Ectodermal cell (in vitro differentiated cells): ENCODE measurements around the gene FSTL5.

Experiments
- H3K27ac ChIP-seq: 2 replicates; pipeline ENCODE4 v1.7.0; 2013; ENCODE audit warnings: mild to moderate bottlenecking, low read depth, low read length; ENCODE audit not compliant: insufficient read depth, poor library complexity, severe bottlenecking
- H3K27me3 ChIP-seq: 2 replicates; pipeline ENCODE4 v1.7.0; 2013; ENCODE audit warnings: mild to moderate bottlenecking, low read length; ENCODE audit not compliant: insufficient read depth, control insufficient read depth, poor library complexity, severe bottlenecking
- H3K36me3 ChIP-seq: one replicate; pipeline ENCODE4 v1.7.0; 2013; ENCODE audit warnings: low read length; ENCODE audit not compliant: control insufficient read depth, insufficient read depth
- H3K4me1 ChIP-seq: one replicate; pipeline ENCODE4 v1.7.0; 2013; ENCODE audit warnings: low read length; ENCODE audit not compliant: control insufficient read depth, insufficient read depth
- H3K4me3 ChIP-seq: 2 replicates; pipeline ENCODE4 v1.7.0; 2013; ENCODE audit warnings: low read depth, low read length, control low read depth; ENCODE audit not compliant: insufficient read depth
- H3K9me3 ChIP-seq: 2 replicates; pipeline ENCODE4 v1.7.0; 2013; ENCODE audit warnings: mild to moderate bottlenecking, low read length, moderate library complexity; ENCODE audit not compliant: control insufficient read depth
- WGBS, 2 experiments: methylation state at CpG; one replicate each; pipeline ENCODE4 v1.1.7; 2013; ENCODE audit warnings: missing lambda C conversion rate in 2 of 2; 5-methylcytosine and 5-hydroxymethylcytosine counted together

FSTL5 gene

GRCh38 chr4:161442921-161443320 lies 720.9 kb downstream of the FSTL5 start:
- H3K4me3 ChIP-seq = no peak overlapping the region
- H3K36me3 ChIP-seq = no peaks in the 10 kb centered on the region
- WGBS, 2 experiments = 88% methylated on average over 1 of the region's 1 CpG; no CpG with 5 or more reads in 1 of the 2 experiments
- no peak overlapping the region for H3K27ac ChIP-seq
- H3K9me3 ChIP-seq = no peaks in the 10 kb centered on the region
- no peaks in the 10 kb centered on the region for H3K27me3 ChIP-seq
- H3K4me1 ChIP-seq = no peaks in the 10 kb centered on the region

- no peak overlapping the region for H3K4me3 ChIP-seq
- H3K36me3 ChIP-seq = no peaks in the 10 kb centered on the region
- WGBS, 2 experiments = 90 to 93% methylated on average over 2 of the region's 2 CpGs
- H3K27me3 ChIP-seq = no peaks in the 10 kb centered on the region
- H3K9me3 ChIP-seq = no peaks in the 10 kb centered on the region
- H3K27ac ChIP-seq = no peak overlapping the region
- H3K4me1 ChIP-seq = no peaks in the 10 kb centered on the region
Observed at GRCh38 chr4:161438096-161438495, 725.7 kb downstream of the FSTL5 start.

GRCh38 chr4:161428180-161428965 lies 735.4 kb downstream of the FSTL5 start:
- Histone ChIP-seq H3K27me3 (no peaks in the 10 kb centered on the region), H3K4me3 (no peak overlapping the region), H3K36me3 (no peaks in the 10 kb centered on the region), H3K27ac (no peak overlapping the region), H3K4me1 (no peaks in the 10 kb centered on the region), H3K9me3 (no peaks in the 10 kb centered on the region)
- WGBS, 2 experiments = 94 to 97% methylated on average over 13 of the region's 13 CpGs

GRCh38 chr4:161419822-161420221 lies 744.0 kb downstream of the FSTL5 start:
- Histone ChIP-seq H3K4me1 (no peaks in the 10 kb centered on the region), H3K4me3 (no peak overlapping the region), H3K9me3 (no peaks in the 10 kb centered on the region), H3K36me3 (no peaks in the 10 kb centered on the region), H3K27me3 (no peaks in the 10 kb centered on the region), H3K27ac (no peak overlapping the region)
- WGBS, 2 experiments = 54% methylated on average over 1 of the region's 1 CpG; no CpG with 5 or more reads in 1 of the 2 experiments

- no peak overlapping the region for H3K4me3 ChIP-seq
- 96 to 100% methylated on average over 1 of the region's 1 CpG for WGBS, 2 experiments
- H3K4me1 ChIP-seq = no peaks in the 10 kb centered on the region
- no peaks in the 10 kb centered on the region for H3K9me3 ChIP-seq
- H3K36me3 ChIP-seq = no peaks in the 10 kb centered on the region
- H3K27me3 ChIP-seq = no peaks in the 10 kb centered on the region
- no peak overlapping the region for H3K27ac ChIP-seq
Observed at GRCh38 chr4:161411901-161412300, 751.9 kb downstream of the FSTL5 start.

GRCh38 chr4:161404346-161405110 lies 759.3 kb downstream of the FSTL5 start:
- WGBS, 2 experiments = 90 to 92% methylated on average over 8 of the region's 9 CpGs
- Histone ChIP-seq H3K27ac (no peak overlapping the region), H3K9me3 (no peaks in the 10 kb centered on the region)

GRCh38 chr4:161403781-161404180 lies 760.0 kb downstream of the FSTL5 start:
- Histone ChIP-seq H3K4me3 (no peak overlapping the region), H3K4me1 (no peaks in the 10 kb centered on the region), H3K9me3 (no peaks in the 10 kb centered on the region), H3K27ac (no peak overlapping the region), H3K27me3 (no peaks in the 10 kb centered on the region), H3K36me3 (no peaks in the 10 kb centered on the region)
- WGBS, 2 experiments = 87 to 94% methylated on average over 3 of the region's 3 CpGs

More at GRCh38 chr4:161404346-161405110, 759.3 kb downstream of the FSTL5 start:
- Histone ChIP-seq H3K4me3 (no peak overlapping the region), H3K4me1 (no peaks in the 10 kb centered on the region), H3K27me3 (no peaks in the 10 kb centered on the region), H3K36me3 (no peaks in the 10 kb centered on the region)

GRCh38 chr4:161393602-161394001 lies 770.2 kb downstream of the FSTL5 start:
- 15 to 18% methylated on average over 3 of the region's 3 CpGs for WGBS, 2 experiments
- Histone ChIP-seq H3K4me3 (no peak overlapping the region), H3K36me3 (no peaks in the 10 kb centered on the region), H3K27me3 (no peaks in the 10 kb centered on the region), H3K9me3 (no peaks in the 10 kb centered on the region), H3K27ac (no peak overlapping the region), H3K4me1 (no peaks in the 10 kb centered on the region)

- Histone ChIP-seq H3K27ac (no peak overlapping the region), H3K36me3 (no peaks in the 10 kb centered on the region), H3K4me1 (no peaks in the 10 kb centered on the region), H3K27me3 (no peaks in the 10 kb centered on the region), H3K4me3 (no peak overlapping the region), H3K9me3 (no peaks in the 10 kb centered on the region)
- 89 to 95% methylated on average over 6 of the region's 6 CpGs for WGBS, 2 experiments
Observed at GRCh38 chr4:161382655-161383054, 781.1 kb downstream of the FSTL5 start.

GRCh38 chr4:161376275-161376674 lies 787.5 kb downstream of the FSTL5 start:
- H3K4me3 ChIP-seq = no peak overlapping the region
- H3K36me3 ChIP-seq = no peaks in the 10 kb centered on the region
- no peaks in the 10 kb centered on the region for H3K4me1 ChIP-seq
- no peak overlapping the region for H3K27ac ChIP-seq
- no peaks in the 10 kb centered on the region for H3K9me3 ChIP-seq
- no peaks in the 10 kb centered on the region for H3K27me3 ChIP-seq
